Lower leg skin (tissue), 3 donors: Measurements from ENCODE around the gene PRDM9.
"Not testable (repeated sequence)": the region's sequence is repeated elsewhere in the genome, so short reads cannot be mapped to it uniquely, and the experiment has no call there.

Experiments used
- POLR2A ChIP-seq, 2 donors: fragments of 450-650 bp; IDR thresholded peaks; one replicate each; pipeline ENCODE4 v1.6.1; 2016 to 2017; ENCODE audit warnings: antibody characterized with exemption in 2 of 2, mild to moderate bottlenecking in 1 of 2, moderate library complexity in 1 of 2
- TF ChIP-seq, protein P1 (sequence below), 3 donors: fragments of 450-650 bp; IDR thresholded peaks; one replicate each; pipeline ENCODE4 v1.5.1; 2016; ENCODE audit warnings: antibody characterized with exemption in 3 of 3, mild to moderate bottlenecking in 3 of 3, moderate library complexity in 2 of 3

DNA sequence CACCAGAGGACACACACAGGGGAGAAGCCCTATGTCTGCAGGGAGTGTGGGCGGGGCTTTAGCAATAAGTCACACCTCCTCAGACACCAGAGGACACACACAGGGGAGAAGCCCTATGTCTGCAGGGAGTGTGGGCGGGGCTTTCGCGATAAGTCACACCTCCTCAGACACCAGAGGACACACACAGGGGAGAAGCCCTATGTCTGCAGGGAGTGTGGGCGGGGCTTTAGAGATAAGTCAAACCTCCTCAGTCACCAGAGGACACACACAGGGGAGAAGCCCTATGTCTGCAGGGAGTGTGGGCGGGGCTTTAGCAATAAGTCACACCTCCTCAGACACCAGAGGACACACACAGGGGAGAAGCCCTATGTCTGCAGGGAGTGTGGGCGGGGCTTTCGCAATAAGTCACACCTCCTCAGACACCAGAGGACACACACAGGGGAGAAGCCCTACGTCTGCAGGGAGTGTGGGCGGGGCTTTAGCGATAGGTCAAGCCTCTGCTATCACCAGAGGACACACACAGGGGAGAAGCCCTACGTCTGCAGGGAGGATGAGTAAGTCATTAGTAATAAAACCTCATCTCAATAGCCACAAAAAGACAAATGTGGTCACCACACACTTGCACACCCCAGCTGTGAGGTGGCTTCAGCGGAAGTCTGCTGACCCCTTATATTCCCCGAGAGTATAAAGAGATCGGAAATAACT, 20.0 kb downstream of the PRDM9 start:
- TF ChIP-seq POLR2A (IDR thresholded peaks at IDR 0.05): not testable (repeated sequence)
- TF ChIP-seq, protein P1, sequence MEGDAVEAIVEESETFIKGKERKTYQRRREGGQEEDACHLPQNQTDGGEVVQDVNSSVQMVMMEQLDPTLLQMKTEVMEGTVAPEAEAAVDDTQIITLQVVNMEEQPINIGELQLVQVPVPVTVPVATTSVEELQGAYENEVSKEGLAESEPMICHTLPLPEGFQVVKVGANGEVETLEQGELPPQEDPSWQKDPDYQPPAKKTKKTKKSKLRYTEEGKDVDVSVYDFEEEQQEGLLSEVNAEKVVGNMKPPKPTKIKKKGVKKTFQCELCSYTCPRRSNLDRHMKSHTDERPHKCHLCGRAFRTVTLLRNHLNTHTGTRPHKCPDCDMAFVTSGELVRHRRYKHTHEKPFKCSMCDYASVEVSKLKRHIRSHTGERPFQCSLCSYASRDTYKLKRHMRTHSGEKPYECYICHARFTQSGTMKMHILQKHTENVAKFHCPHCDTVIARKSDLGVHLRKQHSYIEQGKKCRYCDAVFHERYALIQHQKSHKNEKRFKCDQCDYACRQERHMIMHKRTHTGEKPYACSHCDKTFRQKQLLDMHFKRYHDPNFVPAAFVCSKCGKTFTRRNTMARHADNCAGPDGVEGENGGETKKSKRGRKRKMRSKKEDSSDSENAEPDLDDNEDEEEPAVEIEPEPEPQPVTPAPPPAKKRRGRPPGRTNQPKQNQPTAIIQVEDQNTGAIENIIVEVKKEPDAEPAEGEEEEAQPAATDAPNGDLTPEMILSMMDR (IDR thresholded peaks at IDR 0.05): not testable (repeated sequence)
